ENCODE data around the gene SEC24D.

The SEC24D gene

GRCh38 chr4:118770741-118771187 is 65.2 kb downstream of the SEC24D start:
- DNase-seq = no peak

DNA sequence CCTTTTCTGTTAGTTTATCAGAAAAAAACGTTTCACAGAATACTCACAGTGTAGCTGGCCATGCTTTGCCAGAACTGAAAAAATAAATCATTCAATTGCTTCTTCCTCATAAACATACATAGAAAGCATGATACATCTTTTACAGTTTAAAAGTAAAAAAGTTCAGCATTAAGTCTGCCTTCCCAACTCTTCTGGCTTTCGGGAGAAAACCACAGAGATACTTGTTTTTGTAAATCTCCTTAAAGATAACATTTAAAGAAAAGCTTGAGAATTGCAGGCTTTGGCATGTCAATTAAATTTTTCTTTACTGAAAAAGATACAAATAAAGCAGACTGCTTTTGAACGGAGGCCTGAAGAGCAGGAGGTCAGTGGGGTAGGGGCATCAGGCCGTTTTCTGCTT is 66.8 kb downstream of the SEC24D start:
- DNase-seq = no peak

DNA sequence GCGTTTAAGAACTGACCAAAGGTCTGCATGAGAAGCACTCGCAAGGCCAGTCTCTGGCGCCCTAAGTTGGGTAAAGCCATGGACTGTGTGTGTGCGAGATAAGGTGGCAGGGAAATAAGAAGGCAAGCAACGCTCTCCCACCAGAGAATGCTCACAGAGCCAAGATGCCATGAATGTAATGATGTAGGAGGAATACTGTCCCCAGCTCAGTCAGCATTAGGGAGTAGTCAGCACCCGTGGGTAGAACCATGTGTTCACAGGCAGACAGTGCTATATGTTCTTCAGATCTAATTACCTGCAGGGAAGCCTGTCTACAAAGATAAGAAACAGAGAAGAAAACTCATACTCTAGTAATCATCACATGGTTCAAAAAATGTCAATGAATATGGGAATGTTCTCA is 68.8 kb downstream of the SEC24D start:
- no peak for DNase-seq

DNA sequence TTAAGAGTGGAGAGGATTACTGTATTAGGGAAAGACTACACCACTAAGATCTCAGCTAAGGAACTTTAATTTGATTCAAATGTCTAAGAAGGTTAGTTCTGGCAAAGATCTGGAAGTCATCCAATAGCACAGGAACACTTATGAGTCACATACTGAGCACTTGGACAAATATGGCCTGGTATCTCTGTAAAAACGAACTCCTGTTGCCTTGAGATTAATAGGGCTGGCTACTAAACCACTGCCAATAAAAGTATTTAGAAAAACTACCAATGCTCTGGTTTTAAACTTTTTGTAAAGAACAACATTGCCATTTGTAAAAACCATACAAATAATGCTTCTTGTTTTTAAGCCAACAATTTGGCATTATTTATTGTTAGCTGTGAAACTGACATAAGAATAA is 70.5 kb downstream of the SEC24D start:
- no peak for DNase-seq

- no peak for DNase-seq
These were observed 73.0 kb downstream of the SEC24D start for GRCh38 chr4:118762730-118763477.

GRCh38 chr4:118762155-118762554 is 73.8 kb downstream of the SEC24D start:
- DNase-seq = no peak

DNA sequence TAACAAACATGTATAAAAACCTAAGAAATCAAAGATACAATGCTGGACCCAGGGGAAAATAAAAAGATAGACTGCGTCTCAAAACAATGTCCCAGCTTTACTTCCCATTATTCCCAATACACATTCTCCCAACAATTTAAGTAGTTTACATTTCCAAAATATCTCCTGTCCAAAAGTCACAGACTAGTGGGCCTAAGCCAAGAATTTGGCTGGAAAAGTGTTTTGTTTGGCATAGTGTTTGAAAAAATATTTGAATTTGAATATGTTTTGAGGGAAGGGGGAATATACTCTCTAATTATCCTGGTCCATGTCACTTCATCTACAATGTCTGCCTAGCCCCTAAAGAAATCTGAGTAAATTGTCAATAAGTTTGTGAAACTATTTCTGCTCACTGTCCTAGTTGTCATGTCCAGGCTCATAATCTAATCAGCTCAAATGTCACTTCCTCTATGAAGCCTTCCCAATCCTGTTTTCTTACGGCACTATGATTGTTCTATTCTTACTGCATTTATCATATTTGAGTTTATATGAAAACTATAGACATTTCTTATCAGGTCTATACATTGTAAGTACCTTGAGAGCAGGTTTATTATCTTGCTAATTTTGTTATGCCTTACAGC is 74.4 kb downstream of the SEC24D start:
- DNase-seq = no peak

- no peak for DNase-seq
These were observed 75.4 kb downstream of the SEC24D start for GRCh38 chr4:118760493-118760892.

DNA sequence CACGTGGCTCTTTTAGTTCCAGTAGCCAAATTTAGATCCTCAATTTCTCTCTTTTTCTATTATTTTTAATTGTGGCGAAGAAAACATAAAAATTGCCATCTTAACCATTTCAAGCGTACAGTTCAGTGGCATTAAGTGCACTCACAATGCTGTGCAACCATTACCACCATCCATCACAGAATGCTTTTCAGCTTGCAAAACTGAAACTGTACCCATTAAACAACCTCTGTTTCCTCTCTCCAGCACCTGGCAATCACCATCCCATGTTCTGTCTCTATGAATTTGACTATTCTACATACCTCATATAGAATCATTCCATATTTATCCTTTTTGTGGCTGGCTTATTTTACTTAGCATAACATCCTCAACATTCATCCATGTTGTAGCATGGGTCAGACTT is 75.8 kb downstream of the SEC24D start:
- no peak for DNase-seq

GRCh38 chr4:118759481-118759880 is 76.4 kb downstream of the SEC24D start:
- DNase-seq = no peak

DNA sequence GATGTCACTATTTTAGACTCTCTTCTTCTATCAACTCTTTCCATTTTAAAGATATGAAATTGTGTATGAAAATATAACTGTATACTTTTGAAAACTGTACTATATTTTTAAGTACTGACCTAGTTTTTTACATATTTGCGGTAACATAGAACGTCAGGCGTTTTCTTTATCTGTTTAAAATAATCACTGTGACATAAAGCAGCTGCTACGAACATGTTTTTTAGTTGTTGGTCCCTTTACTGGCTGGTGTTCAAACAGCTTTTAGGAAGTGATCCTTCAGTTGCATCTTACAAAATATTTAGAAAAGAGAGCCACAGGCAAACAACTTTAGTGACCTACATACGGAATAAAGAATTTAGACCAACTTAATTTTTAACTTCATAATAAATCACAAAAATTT is 77.6 kb downstream of the SEC24D start:
- DNase-seq = no peak

GRCh38 chr4:118757761-118758251 is 78.1 kb downstream of the SEC24D start:
- no peak for DNase-seq

DNA sequence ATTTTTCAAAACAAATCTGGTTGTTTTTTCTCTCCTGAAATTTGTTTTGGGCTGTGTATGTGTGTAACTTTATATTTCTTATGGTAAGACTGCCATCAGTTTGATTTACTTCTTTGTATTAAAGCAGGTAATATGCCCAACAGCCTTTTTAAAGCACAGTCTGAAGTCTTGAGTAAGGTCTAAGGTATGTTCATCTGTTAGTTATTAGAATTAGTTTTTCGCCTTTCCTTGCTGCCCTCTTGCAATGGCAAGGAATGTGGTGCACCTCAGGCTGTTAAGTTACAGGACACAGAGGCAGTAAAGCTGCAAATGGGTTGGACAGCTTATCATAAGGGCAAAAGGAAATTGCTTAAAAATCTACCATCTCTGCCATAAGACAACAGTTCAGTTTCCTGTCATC is 79.0 kb downstream of the SEC24D start:
- DNase-seq = no peak

DNA sequence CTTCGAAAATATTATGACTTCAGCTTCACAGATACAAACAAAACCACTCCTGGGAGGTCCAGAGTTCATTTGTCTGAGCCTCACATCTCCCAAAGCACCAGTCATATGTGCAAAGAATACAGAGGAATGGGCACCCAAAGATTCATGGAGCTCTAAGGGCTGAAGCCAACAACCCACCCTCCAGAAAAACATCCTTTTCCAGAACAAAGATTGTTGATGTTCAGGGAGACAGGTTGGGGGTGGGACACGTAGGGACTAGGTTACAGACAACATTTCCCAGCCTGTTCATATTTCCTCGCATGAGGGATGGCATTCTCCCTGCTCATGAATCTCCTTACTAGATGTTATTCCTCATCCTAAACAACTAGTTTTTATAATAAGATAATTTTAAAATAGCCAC is 79.5 kb downstream of the SEC24D start:
- no peak for DNase-seq

GRCh38 chr4:118755438-118756226 is 80.3 kb downstream of the SEC24D start:
- DNase-seq = no peak

DNA sequence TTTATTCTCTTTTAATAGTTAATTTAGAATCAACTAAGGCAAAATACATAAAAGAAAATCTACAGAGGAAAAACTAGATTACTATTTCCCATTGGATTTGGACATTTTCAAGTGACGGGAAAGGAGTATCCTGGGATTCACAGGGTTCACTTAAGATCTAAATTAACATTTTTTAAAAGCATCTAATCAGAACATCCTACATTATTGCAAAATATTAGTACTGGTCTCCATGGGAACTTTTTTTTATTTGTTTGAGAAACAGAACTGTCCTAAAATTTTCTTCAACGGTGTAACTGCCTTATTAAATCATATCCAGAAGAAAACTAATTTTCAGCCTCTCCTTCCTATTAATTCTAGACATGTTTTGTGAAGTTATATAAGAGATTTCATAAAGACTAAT is 81.0 kb downstream of the SEC24D start:
- no peak for DNase-seq

GRCh38 chr4:118753685-118754084 is 82.2 kb downstream of the SEC24D start:
- no peak for DNase-seq

GRCh38 chr4:118753096-118753495 is 82.8 kb downstream of the SEC24D start:
- DNase-seq = no peak

DNA sequence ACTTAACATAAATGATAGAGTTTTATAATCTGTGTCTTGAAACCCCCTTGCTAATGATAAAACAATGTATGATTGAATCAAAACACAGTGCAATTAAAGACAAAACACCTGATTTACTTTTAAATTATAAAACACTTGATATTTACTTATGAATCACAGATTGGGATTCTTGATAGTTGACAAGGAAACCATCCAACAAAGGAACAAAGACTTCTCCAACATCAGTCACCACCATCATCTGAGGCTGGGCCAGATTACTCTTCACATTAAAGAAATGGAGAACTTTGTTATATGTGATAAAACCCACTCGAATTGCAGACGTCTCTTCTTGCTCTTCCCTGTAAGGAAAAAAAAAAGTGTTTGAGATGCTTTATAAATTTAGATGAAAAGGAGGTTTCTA is 83.4 kb downstream of the SEC24D start:
- DNase-seq = no peak

GRCh38 chr4:118751629-118752323 is 84.2 kb downstream of the SEC24D start:
- DNase-seq = no peak

- no peak for DNase-seq
These were observed 86.5 kb downstream of the SEC24D start for GRCh38 chr4:118749347-118749988.

DNA sequence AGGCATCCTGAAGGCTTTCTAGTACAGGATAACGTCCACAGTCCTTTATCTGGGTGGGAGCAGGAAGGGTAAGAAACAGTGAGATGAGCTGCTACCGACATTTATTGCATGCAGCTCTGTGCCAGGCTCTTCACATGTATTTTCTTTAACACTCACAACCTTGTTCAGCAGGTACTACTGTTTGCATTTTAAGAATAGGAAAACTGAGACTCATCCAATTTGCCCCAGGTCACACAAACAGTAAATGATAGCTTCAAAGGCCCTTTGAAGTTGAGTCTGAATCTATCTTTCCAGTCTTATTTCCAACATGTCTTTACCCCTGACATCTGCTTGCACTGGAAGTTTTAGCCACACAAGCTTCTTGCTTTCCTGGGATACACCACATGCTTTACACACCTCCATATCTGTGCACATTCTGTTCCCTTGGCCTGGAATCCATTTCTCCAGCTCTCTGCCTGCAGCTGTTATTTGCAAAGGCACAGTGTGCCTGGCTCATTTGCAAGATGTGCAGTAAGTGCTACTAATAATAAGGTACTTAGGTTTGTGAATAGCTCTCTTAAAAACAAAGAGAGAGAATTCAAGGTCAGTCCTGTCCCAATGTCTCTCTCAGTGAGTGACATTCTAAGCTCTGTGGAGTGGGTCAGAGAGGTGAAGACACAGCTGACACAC is 89.5 kb downstream of the SEC24D start:
- DNase-seq = no peak

All from DMS79 (cell line).